MM.1S (cell line): ENCODE measurements around the gene MACROD1.

Source experiments
- DNase-seq: peaks from one replicate; pipeline ENCODE4 v3.0.0-alpha.2; 2015
- H2AFZ ChIP-seq: fragments of 300-600 bp; sonication (generic); 2 replicates; pipeline ENCODE4 v1.6.0; 2016; ENCODE audit warnings: antibody characterized with exemption, low read length
- H3F3A ChIP-seq: fragments of 300-600 bp; sonication (generic); 2 replicates; pipeline ENCODE4 v1.6.1; 2016; ENCODE audit warnings: mild to moderate bottlenecking, antibody characterized with exemption, low read length, moderate library complexity, mixed read lengths; ENCODE audit not compliant: insufficient read depth
- H3K27ac ChIP-seq: fragments of 300-600 bp; sonication (generic); 2 replicates; pipeline ENCODE4 v1.5.1; 2016; ENCODE audit warnings: mild to moderate bottlenecking, low read length
- H3K27me3 ChIP-seq: fragments of 300-600 bp; sonication (generic); replicated peaks from 2 replicates; pipeline ENCODE4 v1.6.0; 2016; ENCODE audit warnings: low read length; ENCODE audit not compliant: insufficient read depth
- H3K36me3 ChIP-seq: fragments of 300-600 bp; sonication (generic); replicated peaks from 2 replicates; pipeline ENCODE4 v1.6.1; 2016; ENCODE audit warnings: mild to moderate bottlenecking, low read length, mixed read lengths; ENCODE audit not compliant: insufficient read depth
- H3K4me1 ChIP-seq: fragments of 300-600 bp; sonication (generic); 2 replicates; pipeline ENCODE4 v1.6.1; 2016; ENCODE audit warnings: low read length, mixed read lengths
- H3K4me2 ChIP-seq: fragments of 300-600 bp; sonication (generic); 2 replicates; pipeline ENCODE4 v1.6.0; 2016; ENCODE audit warnings: low read depth, low read length
- H3K4me3 ChIP-seq: fragments of 300-600 bp; sonication (generic); 2 replicates; pipeline ENCODE4 v1.5.1; 2016; ENCODE audit warnings: low read length, mixed read lengths
- H3K79me2 ChIP-seq: fragments of 300-600 bp; sonication (generic); 2 replicates; pipeline ENCODE4 v1.6.1; 2016; ENCODE audit warnings: mixed run types, low read length, mixed read lengths
- H3K9ac ChIP-seq: fragments of 300-600 bp; sonication (generic); 2 replicates; pipeline ENCODE4 v1.6.1; 2016; ENCODE audit warnings: low read length, mixed read lengths
- H3K9me2 ChIP-seq: fragments of 300-600 bp; sonication (generic); replicated peaks from 2 replicates; pipeline ENCODE4 v1.6.1; 2016; ENCODE audit warnings: mild to moderate bottlenecking, low read length, mixed read lengths; ENCODE audit not compliant: insufficient read depth
- H3K9me3 ChIP-seq: fragments of 300-600 bp; sonication (generic); replicated peaks from 2 replicates; pipeline ENCODE4 v1.6.1; 2016; ENCODE audit warnings: mild to moderate bottlenecking, low read length, mixed read lengths; ENCODE audit not compliant: insufficient read depth
- H4K20me1 ChIP-seq: fragments of 300-600 bp; sonication (generic); 2 replicates; pipeline ENCODE4 v1.6.1; 2016; ENCODE audit warnings: mild to moderate bottlenecking, low read length, moderate library complexity, mixed read lengths; ENCODE audit not compliant: insufficient read depth
- EZH2 ChIP-seq: fragments of 300-600 bp; sonication (generic); optimal IDR thresholded peaks from 2 replicates; pipeline ENCODE3; 2017; ENCODE audit warnings: low read depth, mild to moderate bottlenecking, antibody characterized with exemption, low read length, mixed read lengths
- EZH2phosphoT487 ChIP-seq: fragments of 300-600 bp; sonication (generic); IDR thresholded peaks from 2 replicates; pipeline ENCODE4 v1.6.1; 2018; ENCODE audit warnings: antibody characterized with exemption, low read length
- TF ChIP-seq, protein P1 (sequence below): fragments of 300-600 bp; sonication (generic); IDR thresholded peaks from 2 replicates; pipeline ENCODE4 v1.5.1; 2016; ENCODE audit warnings: antibody characterized with exemption, low read length, mixed read lengths

The MACROD1 gene

DNA sequence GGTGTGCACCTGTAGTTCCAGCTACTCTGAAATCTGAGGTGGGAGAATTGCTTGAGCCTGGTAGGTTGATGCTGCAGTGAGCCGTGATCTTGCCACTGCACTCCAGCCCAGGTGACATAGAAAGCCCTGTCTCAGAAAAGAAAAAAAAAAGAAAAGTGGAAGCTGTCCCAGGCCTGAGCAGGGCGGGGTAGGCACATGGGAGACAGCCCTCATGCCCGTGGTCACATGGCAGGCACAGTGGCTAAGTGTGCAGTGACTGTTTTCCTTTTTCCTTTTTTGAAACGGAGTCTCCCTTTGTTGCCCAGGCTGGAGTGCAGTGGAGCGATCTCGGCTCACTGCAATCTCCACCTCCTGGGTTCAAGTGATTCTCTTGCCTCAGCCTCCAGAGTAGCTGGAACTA is 171.9 kb downstream of the MACROD1 start:
- Histone ChIP-seq H3K4me3 (no peak overlapping the region), H3K4me2 (no peak overlapping the region), H3K36me3 (no peaks in the 10 kb centered on the region; the same call in 1 of the 2 replicates)

DNA sequence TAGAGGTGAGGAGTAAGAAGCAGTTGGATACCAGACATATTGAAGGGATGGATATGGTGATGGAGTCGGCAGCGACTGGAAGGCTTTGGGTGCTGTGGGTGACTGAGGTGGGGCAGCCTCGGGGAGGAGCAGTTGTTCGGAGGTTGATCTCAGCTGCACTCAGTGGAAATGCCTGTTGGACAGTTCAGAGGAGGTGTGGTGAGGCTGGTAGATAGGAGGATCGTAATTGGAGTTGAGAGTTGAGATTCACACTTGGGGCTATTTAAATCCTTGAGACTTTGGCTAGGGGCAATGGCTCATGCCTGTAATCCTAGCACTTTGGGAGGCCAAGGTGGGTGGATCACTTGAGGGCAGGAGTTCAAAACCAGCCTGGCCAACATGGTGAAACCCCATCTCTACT is 172.8 kb downstream of the MACROD1 start:
- H3K9ac ChIP-seq: no peak overlapping the region
- H3K9me2 ChIP-seq: no peaks in the 10 kb centered on the region
- H3K4me2 ChIP-seq: no peak overlapping the region
- no peak overlapping the region for H3K4me3 ChIP-seq
- no peaks in the 10 kb centered on the region; the same call in 1 of the 2 replicates for H3K36me3 ChIP-seq
- no peaks in the 10 kb centered on the region for H3K9me3 ChIP-seq
- no peaks in the 10 kb centered on the region for H3K27me3 ChIP-seq
- no peak for TF ChIP-seq EZH2phosphoT487
- no peak for TF ChIP-seq EZH2
- TF ChIP-seq, protein P1, sequence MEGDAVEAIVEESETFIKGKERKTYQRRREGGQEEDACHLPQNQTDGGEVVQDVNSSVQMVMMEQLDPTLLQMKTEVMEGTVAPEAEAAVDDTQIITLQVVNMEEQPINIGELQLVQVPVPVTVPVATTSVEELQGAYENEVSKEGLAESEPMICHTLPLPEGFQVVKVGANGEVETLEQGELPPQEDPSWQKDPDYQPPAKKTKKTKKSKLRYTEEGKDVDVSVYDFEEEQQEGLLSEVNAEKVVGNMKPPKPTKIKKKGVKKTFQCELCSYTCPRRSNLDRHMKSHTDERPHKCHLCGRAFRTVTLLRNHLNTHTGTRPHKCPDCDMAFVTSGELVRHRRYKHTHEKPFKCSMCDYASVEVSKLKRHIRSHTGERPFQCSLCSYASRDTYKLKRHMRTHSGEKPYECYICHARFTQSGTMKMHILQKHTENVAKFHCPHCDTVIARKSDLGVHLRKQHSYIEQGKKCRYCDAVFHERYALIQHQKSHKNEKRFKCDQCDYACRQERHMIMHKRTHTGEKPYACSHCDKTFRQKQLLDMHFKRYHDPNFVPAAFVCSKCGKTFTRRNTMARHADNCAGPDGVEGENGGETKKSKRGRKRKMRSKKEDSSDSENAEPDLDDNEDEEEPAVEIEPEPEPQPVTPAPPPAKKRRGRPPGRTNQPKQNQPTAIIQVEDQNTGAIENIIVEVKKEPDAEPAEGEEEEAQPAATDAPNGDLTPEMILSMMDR: no peak
- peaks cover 28% of the 10 kb centered on the region for H3K79me2 ChIP-seq
- H3F3A ChIP-seq: no peaks in the 10 kb centered on the region
- H3K27ac ChIP-seq: no peak overlapping the region
- no peaks in the 10 kb centered on the region for H4K20me1 ChIP-seq
- DNase-seq: no peak
- H3K4me1 ChIP-seq: no peaks in the 10 kb centered on the region
- H2AFZ ChIP-seq: no peak overlapping the region

More for the DNA sequence above, 171.9 kb downstream of the MACROD1 start:
- H3K9ac ChIP-seq: no peak overlapping the region
- peaks cover 21% of the 10 kb centered on the region; the same call in 1 of the 2 replicates for H3K79me2 ChIP-seq
- TF ChIP-seq, protein P1: no peak
- TF ChIP-seq EZH2phosphoT487 (no peak), EZH2 (no peak)
- no peaks in the 10 kb centered on the region for H3F3A ChIP-seq
- H4K20me1 ChIP-seq: no peaks in the 10 kb centered on the region
- no peaks in the 10 kb centered on the region for H3K9me2 ChIP-seq
- no peak overlapping the region for H3K27ac ChIP-seq
- no peaks in the 10 kb centered on the region for H3K9me3 ChIP-seq
- no peaks in the 10 kb centered on the region for H3K4me1 ChIP-seq
- H3K27me3 ChIP-seq: no peaks in the 10 kb centered on the region
- H2AFZ ChIP-seq: no peak overlapping the region
- no peak for DNase-seq

DNA sequence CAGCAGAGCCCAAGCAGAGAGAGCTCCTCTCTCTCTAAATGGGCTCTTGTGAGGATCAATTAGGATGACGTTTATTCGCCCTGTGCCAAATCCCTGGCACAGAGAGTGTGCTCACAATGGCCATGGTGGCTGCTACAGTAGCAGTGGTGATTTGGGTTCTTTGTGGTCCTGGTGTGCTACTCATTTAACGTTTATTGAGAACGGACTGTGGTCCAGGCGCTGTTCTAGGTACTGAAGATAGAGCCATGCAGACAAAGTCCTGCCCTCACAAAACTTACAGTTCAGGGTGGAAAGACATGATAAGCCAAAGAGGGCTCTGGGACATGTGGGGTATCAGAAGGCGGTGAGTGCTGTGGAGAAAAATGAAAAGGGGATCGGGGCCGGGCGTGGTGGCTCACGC is 174.4 kb downstream of the MACROD1 start:
- Histone ChIP-seq H3K27me3 (no peaks in the 10 kb centered on the region), H4K20me1 (no peaks in the 10 kb centered on the region), H3K9ac (no peak overlapping the region), H3K4me3 (no peak overlapping the region), H2AFZ (no peak overlapping the region), H3K79me2 (peaks cover 44% of the 10 kb centered on the region), H3K9me2 (no peaks in the 10 kb centered on the region), H3K4me1 (peaks cover 8% of the 10 kb centered on the region), H3K9me3 (no peaks in the 10 kb centered on the region), H3K4me2 (no peak overlapping the region), H3K36me3 (no peaks in the 10 kb centered on the region), H3F3A (no peaks in the 10 kb centered on the region), H3K27ac (no peak overlapping the region)
- no peak for DNase-seq
- TF ChIP-seq, protein P1: no peak
- no peak for TF ChIP-seq EZH2
- no peak for TF ChIP-seq EZH2phosphoT487
